Vagina (tissue), 2 donors: ENCODE data around the gene GALNT2.

Experiments used
- POLR2A ChIP-seq, 2 donors: fragments of 450-650 bp; IDR thresholded peaks; one replicate each; pipeline ENCODE4 v1.6.1; 2017; ENCODE audit warnings: antibody characterized with exemption in 2 of 2, mild to moderate bottlenecking in 2 of 2, moderate library complexity in 2 of 2
- TF ChIP-seq, protein P1 (sequence below), 3 experiments: fragments of 450-650 bp in 2 of 3; fragments of 200-600 bp in 1 of 3; sonication (generic) in 1 of 3; IDR thresholded peaks; one replicate each; pipeline ENCODE4 v1.5.1; 2017 to 2019; ENCODE audit warnings: antibody characterized with exemption in 3 of 3, mild to moderate bottlenecking in 2 of 3, moderate library complexity in 2 of 3

DNA sequence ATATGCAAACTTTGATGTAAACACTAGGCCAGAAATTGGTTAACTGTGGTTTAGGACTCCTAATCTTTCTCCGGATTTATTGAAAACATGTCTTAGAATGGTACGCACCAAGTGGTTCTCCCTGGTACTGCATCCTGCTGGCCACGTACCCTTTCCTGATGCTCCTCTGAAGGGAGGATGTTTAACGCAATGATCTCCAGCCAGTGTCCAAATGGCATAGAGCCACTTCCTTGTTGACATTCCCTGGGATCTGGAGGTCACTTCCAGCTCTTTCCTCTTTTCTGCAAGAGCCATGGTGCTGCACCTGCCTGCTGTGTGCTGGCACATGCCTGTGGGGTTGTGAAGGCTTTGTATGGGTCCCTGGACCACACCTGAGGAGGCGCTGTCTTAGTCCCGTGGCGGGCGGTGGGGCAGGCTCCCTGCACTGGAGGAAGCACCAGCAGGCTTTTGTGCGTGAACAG is 53.9 kb downstream of the GALNT2 start:
- TF ChIP-seq, protein P1, sequence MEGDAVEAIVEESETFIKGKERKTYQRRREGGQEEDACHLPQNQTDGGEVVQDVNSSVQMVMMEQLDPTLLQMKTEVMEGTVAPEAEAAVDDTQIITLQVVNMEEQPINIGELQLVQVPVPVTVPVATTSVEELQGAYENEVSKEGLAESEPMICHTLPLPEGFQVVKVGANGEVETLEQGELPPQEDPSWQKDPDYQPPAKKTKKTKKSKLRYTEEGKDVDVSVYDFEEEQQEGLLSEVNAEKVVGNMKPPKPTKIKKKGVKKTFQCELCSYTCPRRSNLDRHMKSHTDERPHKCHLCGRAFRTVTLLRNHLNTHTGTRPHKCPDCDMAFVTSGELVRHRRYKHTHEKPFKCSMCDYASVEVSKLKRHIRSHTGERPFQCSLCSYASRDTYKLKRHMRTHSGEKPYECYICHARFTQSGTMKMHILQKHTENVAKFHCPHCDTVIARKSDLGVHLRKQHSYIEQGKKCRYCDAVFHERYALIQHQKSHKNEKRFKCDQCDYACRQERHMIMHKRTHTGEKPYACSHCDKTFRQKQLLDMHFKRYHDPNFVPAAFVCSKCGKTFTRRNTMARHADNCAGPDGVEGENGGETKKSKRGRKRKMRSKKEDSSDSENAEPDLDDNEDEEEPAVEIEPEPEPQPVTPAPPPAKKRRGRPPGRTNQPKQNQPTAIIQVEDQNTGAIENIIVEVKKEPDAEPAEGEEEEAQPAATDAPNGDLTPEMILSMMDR (IDR thresholded peaks at IDR 0.05) = no peak
- TF ChIP-seq POLR2A (IDR thresholded peaks at IDR 0.05) = no peak
